NCI-H446 treated with DMSO at 0.1 percent for 48 hours (cell line): ENCODE data around the gene OTOP1.
"Not testable (repeated sequence)": the region's sequence is repeated elsewhere in the genome, so short reads cannot be mapped to it uniquely, and the experiment has no call there.

ENCODE experiments used
- DNase-seq: peaks from one replicate; lab custom pipeline; 2025; lab: John Stamatoyannopoulos, UW

The OTOP1 gene

GRCh38 chr4:4226606-4227438 lies at the start of gene OTOP1:
TSS of gene OTOP1 (minus strand) at chr4:4226929. CDS start at chr4:4226864, 65 bp downstream.
- DNase-seq, result no peak

- DNase-seq, result no peak
These were observed 47.5 kb upstream of the OTOP1 start for GRCh38 chr4:4274226-4274625.

- DNase-seq, result no peak
These were observed 45.2 kb upstream of the OTOP1 start for GRCh38 chr4:4271912-4272311.

GRCh38 chr4:4270529-4270928 lies 43.8 kb upstream of the OTOP1 start:
- no peak for DNase-seq

- DNase-seq, result no peak
These were observed 43.1 kb upstream of the OTOP1 start for GRCh38 chr4:4269856-4270255.

- no peak for DNase-seq
These were observed 42.6 kb upstream of the OTOP1 start for GRCh38 chr4:4269331-4269731.

- no peak for DNase-seq
These were observed 42.0 kb upstream of the OTOP1 start for GRCh38 chr4:4268776-4269175.

- DNase-seq, result no peak
These were observed 41.3 kb upstream of the OTOP1 start for GRCh38 chr4:4267981-4268380.

- no peak for DNase-seq
These were observed 33.5 kb upstream of the OTOP1 start for GRCh38 chr4:4260185-4260751.

- DNase-seq, result no peak
These were observed 32.9 kb upstream of the OTOP1 start for GRCh38 chr4:4259484-4260100.

GRCh38 chr4:4257705-4258104 lies 31.0 kb upstream of the OTOP1 start:
- DNase-seq, result not testable (repeated sequence)

GRCh38 chr4:4256799-4257198 lies 30.1 kb upstream of the OTOP1 start:
- DNase-seq, result no peak

GRCh38 chr4:4254666-4255065 lies 27.9 kb upstream of the OTOP1 start:
- DNase-seq, result no peak

- no peak for DNase-seq
These were observed 27.5 kb upstream of the OTOP1 start for GRCh38 chr4:4254199-4254598.

GRCh38 chr4:4249866-4250265 lies 23.1 kb upstream of the OTOP1 start:
- DNase-seq, result no peak

- not testable (repeated sequence) for DNase-seq
These were observed 22.6 kb upstream of the OTOP1 start for GRCh38 chr4:4249342-4249741.

GRCh38 chr4:4248885-4249203 lies 22.1 kb upstream of the OTOP1 start:
- no peak for DNase-seq

GRCh38 chr4:4248029-4248884 lies 21.5 kb upstream of the OTOP1 start, which contains the start of gene TMEM128:
TSS of gene TMEM128 (minus strand) at chr4:4248223. CDS start at chr4:4248202, 21 bp downstream.
- DNase-seq, result peak; percentile 76

- no peak for DNase-seq
These were observed 20.9 kb upstream of the OTOP1 start for GRCh38 chr4:4247696-4248028.

GRCh38 chr4:4245172-4245571 lies 18.4 kb upstream of the OTOP1 start:
- no peak for DNase-seq

GRCh38 chr4:4239551-4239950 lies 12.8 kb upstream of the OTOP1 start:
- DNase-seq, result not testable (repeated sequence)

GRCh38 chr4:4233610-4234009 lies 6.9 kb upstream of the OTOP1 start:
- DNase-seq, result no peak

- DNase-seq, result no peak
These were observed 1.6 kb upstream of the OTOP1 start for GRCh38 chr4:4228356-4228668.
